ENCODE measurements around the gene TMEM266.

Gene TMEM266

GRCh38 chr15:76197703-76198455 lies 138.1 kb downstream of the TMEM266 start:
- no peak overlapping the region for H3K4me3 ChIP-seq (ENCODE audit: low read length)
- peak; percentile 76 for DNase-seq (ENCODE audit: low read depth)
- no peak for TF ChIP-seq CTCF (conservative IDR thresholded peaks at IDR 0.05; ENCODE audit: low read depth, low read length)

- no peak for TF ChIP-seq CTCF (conservative IDR thresholded peaks at IDR 0.05; ENCODE audit: low read depth, low read length)
- no peak overlapping the region for H3K4me3 ChIP-seq (ENCODE audit: low read length)
Observed at GRCh38 chr15:76198456-76199105, 138.8 kb downstream of the TMEM266 start.

GRCh38 chr15:76199106-76200082 lies 139.6 kb downstream of the TMEM266 start:
- no peak for DNase-seq (ENCODE audit: low read depth)
- H3K4me3 ChIP-seq (ENCODE audit: low read length), result no peak overlapping the region
- TF ChIP-seq CTCF (conservative IDR thresholded peaks at IDR 0.05; ENCODE audit: low read depth, low read length), result no peak

More at GRCh38 chr15:76198456-76199105, 138.8 kb downstream of the TMEM266 start:
- no peak for DNase-seq (ENCODE audit: low read depth)

GRCh38 chr15:76200083-76200465 lies 140.3 kb downstream of the TMEM266 start:
- DNase-seq (ENCODE audit: low read depth), result no peak
- H3K4me3 ChIP-seq (ENCODE audit: low read length), result no peak overlapping the region
- TF ChIP-seq CTCF (conservative IDR thresholded peaks at IDR 0.05; ENCODE audit: low read depth, low read length), result no peak

GRCh38 chr15:76200641-76201105 lies 140.9 kb downstream of the TMEM266 start:
- no peak for TF ChIP-seq CTCF (conservative IDR thresholded peaks at IDR 0.05; ENCODE audit: low read depth, low read length)
- DNase-seq (ENCODE audit: low read depth), result no peak
- no peak overlapping the region for H3K4me3 ChIP-seq (ENCODE audit: low read length)

GRCh38 chr15:76201536-76202255 lies 141.9 kb downstream of the TMEM266 start:
- no peak for DNase-seq (ENCODE audit: low read depth)
- H3K4me3 ChIP-seq (ENCODE audit: low read length), result no peak overlapping the region
- no peak for TF ChIP-seq CTCF (conservative IDR thresholded peaks at IDR 0.05; ENCODE audit: low read depth, low read length)
